Measurements from ENCODE around the gene NPTN.

DNA sequence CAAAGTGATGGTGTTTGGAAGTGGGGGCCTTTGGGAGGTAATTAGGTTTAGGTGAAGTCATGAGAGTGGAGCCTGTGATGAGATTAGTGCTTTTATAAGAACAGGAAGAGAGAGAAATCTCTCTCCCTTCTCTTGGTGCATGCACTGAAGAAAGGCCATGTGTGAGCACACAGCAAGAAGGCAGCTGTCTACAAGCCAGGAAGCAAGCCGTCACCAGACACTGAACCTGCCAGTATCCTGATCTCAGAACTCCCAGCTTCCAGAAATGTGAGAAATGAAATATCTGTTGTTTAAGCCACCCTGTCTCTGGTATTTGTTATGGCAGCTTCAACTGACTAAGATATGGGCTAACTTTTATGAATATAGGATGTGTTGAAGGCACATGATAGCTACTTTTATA lies 117.7 kb downstream of the NPTN start:
- TF ChIP-seq POLR2A (IDR thresholded peaks at IDR 0.05; ENCODE audit: low read depth, low read length) (no peak), SPI1 (IDR thresholded peaks at IDR 0.05; ENCODE audit: low read depth, low read length) (no peak), POLR2AphosphoS5 (IDR thresholded peaks at IDR 0.05; ENCODE audit: low read depth, low read length) (no peak)

Measured in GM12891 (cell line).